Measurements from ENCODE around the gene KDF1.

Gene KDF1

DNA sequence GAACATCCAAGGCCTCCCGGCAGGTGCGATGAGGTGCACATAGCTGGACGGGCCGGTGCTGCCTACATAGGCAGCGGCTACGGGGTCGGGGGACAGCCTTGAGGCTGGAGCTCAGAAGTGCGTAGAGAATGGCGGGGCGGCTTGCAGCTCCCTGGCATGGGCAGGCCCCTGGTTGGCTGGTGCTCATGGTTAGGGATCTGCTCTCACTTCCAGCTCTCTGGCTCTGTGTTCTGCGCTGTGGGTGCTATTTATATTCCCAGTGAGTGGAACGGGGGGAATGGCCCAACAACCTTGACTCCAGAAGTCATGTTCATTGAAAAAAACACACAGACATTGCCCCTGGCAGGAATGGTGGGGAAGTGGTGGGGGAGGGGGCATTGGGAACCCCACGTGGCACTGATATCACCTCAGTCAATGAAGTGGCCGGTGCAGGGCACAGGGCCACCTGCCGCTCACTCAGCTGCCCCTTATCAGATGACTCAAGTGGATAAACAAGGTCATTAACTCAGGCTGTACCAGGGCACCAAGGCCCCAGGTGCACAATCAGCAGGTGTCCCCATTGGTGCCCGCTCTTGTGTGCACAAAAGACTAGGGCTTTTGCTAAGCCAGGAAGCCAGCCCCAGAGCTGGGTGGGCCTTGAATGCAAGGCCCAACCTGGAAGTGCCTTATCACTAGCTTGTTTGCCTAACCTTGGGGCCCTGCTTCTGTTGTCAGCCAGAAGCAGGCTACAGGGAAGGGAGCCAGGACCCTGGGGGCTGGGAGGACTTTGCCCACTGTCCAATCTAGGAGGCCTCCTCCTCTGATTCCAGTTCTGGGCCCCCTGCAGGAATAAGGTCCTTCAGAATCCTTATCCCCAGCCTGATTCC is 46.3 kb downstream of the KDF1 start, which contains the start of gene NR0B2:
TSS of gene NR0B2 (minus strand) at position 222 of the 866 bp plus-strand sequence. CDS start at position 187, 35 bp downstream.
- peak; percentile 91 for DNase-seq

DNA sequence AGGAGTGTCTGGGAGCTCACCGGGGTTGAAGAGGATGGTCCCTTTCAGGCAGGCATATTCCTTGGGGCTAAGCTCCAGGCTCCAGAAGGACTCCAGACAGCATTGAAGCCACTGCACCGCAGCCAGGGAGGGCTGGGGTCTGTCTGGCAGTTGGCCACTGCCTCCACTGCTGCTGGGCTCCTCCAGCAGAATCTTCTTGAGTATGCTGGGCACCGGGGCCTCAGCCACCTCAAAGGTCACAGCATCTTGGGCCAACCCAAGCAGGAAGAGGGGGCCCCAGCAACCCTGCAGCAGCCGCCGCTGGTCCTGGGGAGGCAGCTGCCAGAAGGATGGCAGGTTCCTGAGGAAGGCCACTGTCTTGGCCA is 46.9 kb downstream of the KDF1 start:
- DNase-seq = no peak

DNA sequence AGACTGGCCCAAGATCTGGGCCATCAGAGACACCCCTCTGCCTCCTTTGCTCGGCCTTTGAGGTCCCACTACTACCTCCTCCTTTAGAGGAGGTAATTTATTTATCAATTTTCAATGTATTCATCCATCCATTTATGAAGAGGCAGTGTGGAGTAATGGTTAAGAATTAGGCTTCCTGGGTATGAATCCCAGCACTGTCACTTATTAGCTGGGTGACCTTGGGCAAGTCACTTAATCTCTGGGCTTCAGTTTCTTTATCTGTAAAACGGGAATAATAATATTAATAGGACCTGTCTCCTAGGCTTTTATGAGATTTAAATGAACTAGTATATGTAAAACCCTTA is 48.1 kb downstream of the KDF1 start:
- DNase-seq = no peak

- DNase-seq = no peak
These were observed 48.7 kb downstream of the KDF1 start for GRCh38 chr1:26911399-26912146.

- no peak for DNase-seq
These were observed 49.7 kb downstream of the KDF1 start for GRCh38 chr1:26910343-26911160.

DNA sequence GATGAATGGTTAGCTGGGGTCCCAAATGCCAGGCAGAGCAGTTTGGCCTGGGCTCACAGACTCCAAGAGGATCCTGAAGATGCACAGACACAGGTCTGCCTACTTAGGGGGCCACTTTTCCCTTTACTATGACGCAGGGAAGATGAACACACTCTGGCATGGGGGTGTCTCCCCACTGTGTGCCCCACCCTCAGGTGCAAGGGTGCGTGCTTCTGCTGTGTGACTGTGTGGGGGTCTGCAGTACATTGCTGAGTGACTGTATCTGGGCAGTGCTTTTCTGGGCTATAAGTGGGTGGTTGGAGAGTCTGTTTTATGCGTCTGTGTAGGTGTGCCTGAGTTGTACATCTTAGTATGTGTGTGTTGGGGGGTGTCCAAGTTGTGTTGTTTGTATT is 50.3 kb downstream of the KDF1 start:
- DNase-seq = no peak

- peak; percentile 29 for DNase-seq
These were observed 53.0 kb downstream of the KDF1 start for GRCh38 chr1:26907071-26907917.

- DNase-seq = no peak
These were observed 59.3 kb downstream of the KDF1 start for GRCh38 chr1:26900815-26901511.

- peak; percentile 68 for DNase-seq
These were observed 60.1 kb downstream of the KDF1 start, which contains the start of gene GPATCH3 for GRCh38 chr1:26900001-26900814. Gene GPATCH3 (minus strand): TSS chr1:26900467. CDS start chr1:26900442, 25 bp downstream.
